GM19099 (cell line): Measurements from ENCODE around the gene CLASP1.

Experiments
- POLR2A ChIP-seq: IDR thresholded peaks from 3 replicates; pipeline ENCODE4 v1.6.1; 2011; ENCODE audit warnings: low read depth; ENCODE audit not compliant: insufficient read length; ENCODE audit errors: extremely low read depth

The CLASP1 gene

DNA sequence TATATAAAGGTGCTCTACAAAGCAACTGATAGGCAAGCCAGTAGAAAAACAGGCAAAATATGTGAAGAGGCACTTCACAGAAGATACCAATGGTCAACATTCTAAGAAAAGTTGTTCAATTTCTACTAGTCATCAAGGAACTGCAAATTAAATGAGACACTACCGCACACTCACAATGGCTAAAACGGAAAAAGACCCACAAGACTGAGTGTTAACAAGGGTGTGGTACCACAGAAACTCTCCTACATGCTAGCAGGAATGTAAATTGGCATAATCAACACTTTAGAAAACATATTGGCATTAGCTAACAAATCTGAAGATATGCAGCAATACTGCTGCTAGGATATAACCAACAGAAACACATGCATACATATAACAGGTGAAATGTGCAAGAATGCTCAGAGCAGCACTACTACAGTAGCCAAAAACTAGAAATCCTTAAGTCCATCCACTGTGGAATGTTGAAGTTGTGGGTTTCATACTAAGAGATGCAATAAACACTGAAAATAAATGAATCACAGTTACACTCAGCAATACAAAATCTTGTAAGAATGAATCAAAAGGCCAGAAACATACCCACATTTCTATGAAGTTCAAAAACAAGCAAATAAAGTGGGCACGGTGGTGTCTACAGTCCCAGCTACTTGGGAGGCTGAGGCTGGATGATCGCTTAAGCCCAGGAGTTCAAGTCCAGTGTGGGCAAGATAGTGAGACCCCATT lies 109.4 kb downstream of the CLASP1 start:
- no peak for TF ChIP-seq POLR2A

DNA sequence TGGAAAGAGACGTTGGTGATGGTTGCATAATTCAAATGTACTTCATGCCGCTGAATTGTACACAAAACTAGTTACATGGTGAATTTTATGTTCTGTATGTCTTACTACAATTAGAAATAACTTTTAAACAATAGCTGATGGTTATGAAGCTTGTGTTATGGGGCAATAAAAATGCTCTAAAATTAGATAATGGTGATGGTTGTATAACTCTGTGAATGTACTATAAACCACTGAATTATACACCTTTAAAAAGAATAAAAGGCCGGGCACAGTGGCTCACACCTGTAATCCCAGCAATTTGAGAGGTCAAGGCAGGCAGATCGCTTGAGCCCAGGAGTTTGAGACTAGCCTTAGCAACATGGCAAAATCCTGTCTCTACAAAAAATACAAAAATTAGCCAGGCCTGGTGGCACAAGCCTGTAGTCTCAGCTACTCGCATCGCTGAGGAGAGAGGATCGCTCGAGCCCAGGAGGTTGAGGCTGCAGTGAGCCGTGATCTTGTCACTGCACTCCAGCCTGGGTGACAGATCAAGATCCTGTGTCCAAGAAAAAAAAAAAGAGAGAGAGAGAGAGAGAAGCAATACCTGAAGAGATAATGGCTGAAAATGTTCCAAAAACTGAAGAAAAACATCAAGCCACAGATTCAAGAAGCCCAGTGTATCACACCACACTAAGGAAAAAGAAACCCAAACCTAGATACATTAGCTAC lies 112.3 kb downstream of the CLASP1 start:
- no peak for TF ChIP-seq POLR2A

DNA sequence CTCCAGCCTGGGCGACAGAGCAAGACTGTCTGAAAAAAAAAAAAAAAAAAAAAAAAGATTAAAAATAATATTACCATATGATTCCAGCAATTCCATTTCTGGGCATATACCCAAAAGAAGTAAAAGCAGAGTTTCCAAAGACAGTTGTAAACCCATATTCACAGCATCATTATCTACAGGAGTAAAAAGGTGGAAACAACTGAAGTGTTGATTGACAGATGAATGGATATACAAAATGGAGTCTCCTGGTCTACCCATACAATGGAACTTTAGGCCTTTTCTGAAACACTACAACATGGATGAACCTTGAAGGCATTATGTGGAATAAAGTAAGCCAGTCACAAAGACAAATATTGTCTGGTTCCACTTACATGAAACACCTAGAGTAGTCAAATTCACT lies 112.9 kb downstream of the CLASP1 start:
- TF ChIP-seq POLR2A, result no peak

DNA sequence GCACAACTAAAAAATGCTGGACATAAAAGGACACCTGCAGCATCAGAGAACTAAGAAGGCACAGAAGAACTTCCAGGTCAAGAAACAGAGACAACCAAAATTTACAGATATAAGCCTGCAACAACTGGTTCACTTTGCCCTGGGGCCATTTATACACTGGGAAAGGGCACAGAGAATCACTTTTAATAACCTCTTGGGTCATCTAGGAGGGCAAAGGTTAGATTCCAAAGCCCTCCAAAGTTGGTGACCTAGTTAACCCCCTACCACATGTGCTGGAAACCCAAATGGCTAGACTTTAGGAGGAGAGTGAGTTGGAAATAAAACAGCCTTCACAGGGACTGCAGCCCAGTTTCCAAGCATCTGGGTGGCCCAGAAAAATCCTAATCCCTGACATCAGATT lies 115.3 kb downstream of the CLASP1 start:
- TF ChIP-seq POLR2A, result no peak

DNA sequence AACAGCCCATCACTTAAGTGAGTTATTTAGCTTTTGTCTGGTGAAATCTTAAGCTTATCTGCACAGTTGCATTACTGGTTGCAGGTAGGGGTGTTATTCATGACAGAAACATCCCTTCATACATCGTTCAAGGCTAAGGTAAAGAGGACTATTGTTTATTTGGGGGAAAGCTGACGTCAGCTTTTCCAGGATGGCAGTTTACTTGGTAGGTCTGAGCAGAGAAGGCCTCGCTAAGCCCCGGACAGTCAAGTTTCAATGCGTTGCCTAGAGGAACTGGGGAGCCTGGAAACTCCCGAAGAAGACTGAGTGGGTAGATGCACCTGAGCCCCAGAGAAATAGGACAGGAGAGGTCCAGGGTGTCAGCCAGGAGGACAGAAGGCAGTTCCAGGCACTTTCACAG lies 116.4 kb downstream of the CLASP1 start:
- no peak for TF ChIP-seq POLR2A

DNA sequence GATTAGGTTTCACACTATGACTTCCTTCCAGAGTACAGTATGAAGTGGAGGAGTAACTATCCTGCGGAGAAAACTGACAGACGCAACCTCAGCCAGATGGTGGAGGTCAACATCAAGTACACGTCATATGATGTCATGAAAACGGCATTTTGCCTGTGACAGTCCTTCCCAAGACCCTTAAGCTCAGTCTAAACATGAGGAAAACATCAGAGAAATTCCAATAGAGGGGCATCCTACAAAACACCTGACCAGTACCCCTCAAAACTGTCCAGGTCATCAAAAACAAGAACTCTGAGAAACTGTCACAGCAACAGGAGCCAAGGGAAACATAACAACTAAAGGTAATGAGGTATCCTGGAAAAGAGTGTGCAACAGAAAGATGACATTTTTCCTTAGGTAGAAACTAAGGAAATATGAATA lies 116.9 kb downstream of the CLASP1 start:
- no peak for TF ChIP-seq POLR2A

DNA sequence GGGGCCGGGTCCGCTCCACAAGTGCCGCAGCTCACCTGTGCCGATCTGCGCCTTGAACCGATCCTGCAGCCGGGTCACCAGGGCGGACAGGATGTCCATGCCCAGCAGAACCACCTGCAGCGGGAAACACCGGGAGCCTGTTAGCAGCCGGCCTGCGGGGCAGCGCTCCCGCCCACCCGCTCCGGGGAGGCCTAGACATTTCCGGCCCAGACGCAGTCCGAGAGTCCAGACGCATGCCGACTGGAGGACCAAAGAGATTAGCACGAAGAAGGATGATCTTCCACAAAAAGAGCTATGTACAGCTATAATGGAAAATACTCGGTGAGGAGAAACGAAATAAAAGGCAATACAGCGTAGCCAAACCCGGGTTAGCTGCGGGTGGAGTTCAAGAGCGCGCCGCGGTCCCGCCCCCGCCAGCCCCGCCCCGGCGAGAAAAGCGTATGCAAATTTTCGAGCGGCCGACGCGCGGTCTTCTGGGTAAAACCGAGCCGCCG lies 119.0 kb downstream of the CLASP1 start:
- TF ChIP-seq POLR2A, result no peak

DNA sequence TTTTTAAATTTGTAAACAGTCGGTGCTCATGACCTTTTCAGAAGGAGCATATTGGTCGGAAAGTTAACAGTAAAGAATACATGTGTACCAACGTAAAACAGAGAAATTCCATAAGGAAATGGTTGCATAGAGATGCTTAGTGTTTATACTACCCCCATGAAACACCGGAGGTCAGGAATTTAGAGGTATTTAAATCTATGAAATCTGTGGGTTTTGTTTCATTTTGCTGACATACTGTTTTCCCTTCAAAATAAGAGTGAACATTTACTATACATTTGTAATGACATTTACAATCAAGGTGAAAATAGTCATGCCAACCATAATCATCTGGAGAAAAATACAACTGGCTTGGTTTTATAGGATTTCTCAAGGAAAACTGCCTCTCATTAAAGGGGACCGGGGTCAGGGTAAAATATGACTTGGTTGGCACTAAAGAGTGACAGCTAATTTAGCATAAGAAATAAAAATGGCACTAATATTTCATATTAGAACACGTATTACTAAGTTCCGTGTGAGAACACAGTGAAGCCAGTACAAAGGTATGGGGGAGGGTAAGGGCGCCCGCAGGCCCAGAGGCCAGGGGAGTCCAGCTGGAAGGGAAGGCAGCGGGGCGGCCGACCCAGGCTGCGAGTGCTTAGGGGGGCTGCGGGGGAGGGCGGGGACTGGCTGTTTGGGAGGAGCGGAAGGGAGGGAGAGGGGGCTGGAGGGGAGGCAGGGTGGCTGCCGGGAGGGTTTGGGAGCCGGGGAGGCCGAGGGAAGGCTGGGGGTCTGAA lies 119.6 kb downstream of the CLASP1 start:
- TF ChIP-seq POLR2A, result no peak

DNA sequence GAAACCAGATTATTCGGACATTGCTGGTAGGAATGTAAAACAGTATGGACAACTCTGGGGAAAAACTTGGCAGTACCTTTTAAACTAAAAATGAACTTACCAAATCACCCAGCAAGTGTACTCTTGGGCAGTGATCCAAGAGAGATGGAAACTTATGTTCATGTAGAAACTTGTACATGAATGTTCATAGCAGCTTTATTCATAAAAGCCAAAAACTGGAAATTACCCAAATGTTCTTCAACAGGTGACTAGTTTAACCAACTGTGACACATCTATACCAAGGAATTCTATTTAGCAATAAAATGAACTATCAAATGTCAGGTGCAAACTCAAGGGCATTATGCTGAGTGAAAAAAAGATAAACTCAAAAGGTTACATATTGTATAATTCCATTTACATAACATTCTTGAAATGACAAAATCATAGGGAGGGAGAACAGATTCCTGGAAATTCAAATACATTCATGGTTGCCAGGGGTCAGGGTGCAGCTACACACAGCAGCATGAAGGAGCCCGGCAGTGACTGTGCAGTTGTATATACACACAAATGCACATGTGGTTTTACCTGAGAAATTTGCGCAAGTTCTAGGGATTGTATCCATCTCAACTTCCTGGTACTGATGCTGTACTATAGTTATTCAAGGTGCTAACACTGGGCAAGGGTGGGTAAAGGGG lies 122.1 kb downstream of the CLASP1 start:
- no peak for TF ChIP-seq POLR2A

DNA sequence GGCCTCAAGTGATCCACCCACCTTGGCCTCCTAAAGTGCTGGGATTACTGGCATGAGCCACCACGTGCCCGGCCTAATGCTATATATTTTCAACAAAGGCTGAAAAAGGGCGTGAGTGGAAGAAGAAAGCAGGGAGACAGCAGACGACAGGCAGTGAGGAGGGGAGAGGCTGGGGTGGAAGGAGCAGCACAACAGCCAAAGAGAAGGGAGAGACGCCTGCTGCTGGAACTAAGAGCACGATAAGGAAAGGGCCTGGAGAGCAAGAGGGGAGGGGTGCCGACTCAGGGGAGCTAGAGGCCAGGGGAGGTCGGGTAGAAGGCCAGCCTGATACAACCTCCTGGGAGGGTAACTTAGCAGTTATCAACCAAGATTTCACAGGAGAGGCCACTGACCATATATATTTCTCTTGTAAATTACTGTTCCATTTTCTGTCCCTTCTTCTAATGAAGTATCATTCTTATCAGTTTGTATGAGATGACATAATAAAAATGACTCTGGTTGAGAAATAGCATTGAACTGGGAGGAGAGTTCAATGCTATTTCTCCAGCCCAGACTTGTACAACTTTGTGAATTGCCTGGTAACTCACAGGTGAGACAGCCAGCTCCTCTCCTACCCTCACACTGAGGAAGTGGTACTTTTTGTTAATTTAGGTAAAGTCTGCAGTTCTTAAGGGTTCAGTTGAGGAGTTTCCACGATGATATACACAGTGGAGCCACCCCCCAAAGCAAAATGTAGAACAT lies 124.4 kb downstream of the CLASP1 start:
- TF ChIP-seq POLR2A, result no peak

DNA sequence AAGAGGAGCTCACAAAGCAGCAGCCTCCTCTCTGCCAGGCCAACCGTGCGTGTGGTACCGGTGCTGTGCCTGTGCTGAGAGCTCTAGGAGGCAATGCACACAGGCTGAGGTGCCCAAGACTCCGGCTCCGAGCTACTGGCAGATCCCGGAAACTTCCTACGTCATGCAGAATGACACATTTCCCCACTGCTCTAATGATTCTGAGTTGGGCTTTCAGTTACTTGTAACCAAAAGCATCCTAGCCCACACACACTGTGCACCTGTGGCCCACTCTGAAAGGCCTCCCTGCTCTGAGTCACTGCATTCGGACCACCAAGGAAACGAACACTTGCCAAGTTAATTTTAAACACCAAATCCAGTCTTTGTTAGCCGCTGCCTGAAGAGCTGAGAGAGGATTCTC lies 127.9 kb downstream of the CLASP1 start:
- no peak for TF ChIP-seq POLR2A

DNA sequence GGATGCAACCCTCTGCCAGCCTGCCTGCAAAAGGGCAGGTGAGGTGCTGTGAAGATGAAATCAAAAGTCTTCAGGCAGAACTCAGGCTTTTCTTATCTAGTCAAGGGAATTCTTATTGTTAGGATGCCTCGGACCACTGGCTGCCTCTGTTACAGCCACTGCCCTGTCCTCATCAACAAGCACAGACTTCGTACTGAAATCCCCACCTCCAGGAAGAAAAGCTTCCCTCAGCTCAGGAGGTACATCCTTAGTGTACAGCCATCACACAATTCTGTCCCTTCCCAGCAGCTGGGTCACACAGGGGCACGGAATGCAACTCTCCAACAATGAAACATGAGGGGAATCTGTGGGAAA lies 128.6 kb downstream of the CLASP1 start:
- TF ChIP-seq POLR2A, result no peak

DNA sequence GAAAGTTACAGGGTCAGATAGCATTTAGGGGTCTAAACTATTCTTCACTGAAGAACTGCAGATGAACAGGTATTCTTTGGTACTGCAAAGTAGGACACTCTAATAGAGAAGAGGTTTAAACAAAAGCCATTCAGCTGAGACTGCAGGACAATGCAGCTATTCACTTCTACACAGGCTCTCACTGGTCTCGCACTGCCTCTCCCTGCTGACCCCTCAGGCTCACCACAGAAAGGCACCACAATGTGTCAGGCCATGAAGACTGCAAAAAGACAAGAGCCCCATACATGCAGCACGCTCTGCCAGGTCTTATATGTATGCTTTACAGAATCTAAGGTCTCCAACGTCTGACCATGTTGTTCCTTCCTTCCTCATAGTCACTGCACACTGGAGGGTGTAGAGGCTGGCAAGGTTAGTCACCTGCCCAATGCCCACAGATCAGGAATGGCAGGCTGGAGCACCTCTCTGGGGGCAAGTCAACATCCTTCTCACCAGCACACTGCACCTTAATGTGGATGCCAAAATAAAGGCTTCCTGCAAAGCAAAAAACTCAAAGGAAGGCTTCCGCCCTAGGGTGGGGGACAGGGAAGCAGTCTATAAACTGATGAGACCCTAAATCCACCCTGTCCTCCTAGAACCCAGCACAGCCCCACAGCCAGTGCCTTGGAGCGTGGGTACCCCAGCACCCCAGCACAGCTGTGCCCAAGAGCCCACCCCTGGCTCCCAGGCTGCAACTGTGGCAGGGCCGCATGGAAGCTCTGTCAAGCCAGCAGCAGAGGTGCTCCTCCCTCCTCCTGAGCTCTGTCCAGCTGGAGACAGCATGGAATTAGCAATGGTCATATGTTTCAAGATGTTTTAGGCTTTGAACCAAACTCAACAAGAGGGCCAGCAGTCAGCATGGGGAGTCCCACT lies 129.3 kb downstream of the CLASP1 start:
- TF ChIP-seq POLR2A, result no peak
